DMS79 treated with DMSO at 0.1 percent for 48 hours (cell line): ENCODE data around the gene TEPSIN.
A peak's percentile ranks its signal among the peaks of the same experiment; 100 is the strongest.
"Not testable (repeated sequence)": the region's sequence is repeated elsewhere in the genome, so short reads cannot be mapped to it uniquely, and the experiment has no call there.

Source experiments
- DNase-seq: peaks from one replicate; lab custom pipeline; 2025; lab: John Stamatoyannopoulos, UW

TEPSIN gene

DNA sequence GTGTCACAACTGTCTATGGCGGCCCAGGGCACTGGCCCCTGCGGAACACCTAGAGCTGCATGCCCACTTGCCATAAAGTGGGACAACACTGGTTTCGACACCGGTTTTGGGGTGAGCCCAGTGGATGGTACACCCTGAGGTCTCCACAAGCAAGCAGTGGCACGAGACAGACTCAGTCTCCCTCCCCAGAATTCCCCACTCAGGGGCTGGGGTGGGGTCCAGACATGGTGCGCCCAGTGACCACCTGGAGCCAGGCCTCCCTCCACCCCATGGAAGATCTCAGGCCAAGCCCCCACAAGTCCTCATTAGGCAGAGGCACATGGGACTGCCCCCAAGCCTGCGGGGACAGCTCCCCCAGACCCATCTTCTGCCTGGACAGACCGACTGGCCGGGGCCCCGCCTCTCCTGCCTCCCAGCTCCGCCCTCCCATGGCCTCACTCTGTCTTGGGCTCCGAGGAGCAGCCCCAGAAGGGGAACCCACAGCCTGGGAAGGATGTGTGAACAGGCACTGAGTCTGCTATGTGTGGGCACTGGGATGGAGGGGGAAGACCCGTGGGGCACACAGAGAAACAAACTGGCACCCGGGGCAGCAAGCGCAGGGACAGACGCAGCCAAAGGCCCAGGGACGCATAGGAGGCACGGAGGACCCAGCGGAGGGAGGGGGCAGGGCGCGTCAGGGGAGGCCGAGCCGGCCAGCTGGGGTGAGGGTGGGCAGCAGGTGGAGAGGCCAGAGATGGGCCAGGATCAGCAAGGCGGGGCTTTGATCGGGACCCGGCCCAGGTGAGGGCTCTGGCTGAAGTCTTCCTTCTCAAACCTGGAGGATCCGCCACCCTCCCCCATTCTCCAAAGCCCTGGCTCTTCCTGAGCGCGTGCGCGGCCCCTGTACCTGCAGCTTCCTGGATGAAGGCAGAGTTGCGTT is 2.8 kb downstream of the TEPSIN start:
- no peak for DNase-seq

DNA sequence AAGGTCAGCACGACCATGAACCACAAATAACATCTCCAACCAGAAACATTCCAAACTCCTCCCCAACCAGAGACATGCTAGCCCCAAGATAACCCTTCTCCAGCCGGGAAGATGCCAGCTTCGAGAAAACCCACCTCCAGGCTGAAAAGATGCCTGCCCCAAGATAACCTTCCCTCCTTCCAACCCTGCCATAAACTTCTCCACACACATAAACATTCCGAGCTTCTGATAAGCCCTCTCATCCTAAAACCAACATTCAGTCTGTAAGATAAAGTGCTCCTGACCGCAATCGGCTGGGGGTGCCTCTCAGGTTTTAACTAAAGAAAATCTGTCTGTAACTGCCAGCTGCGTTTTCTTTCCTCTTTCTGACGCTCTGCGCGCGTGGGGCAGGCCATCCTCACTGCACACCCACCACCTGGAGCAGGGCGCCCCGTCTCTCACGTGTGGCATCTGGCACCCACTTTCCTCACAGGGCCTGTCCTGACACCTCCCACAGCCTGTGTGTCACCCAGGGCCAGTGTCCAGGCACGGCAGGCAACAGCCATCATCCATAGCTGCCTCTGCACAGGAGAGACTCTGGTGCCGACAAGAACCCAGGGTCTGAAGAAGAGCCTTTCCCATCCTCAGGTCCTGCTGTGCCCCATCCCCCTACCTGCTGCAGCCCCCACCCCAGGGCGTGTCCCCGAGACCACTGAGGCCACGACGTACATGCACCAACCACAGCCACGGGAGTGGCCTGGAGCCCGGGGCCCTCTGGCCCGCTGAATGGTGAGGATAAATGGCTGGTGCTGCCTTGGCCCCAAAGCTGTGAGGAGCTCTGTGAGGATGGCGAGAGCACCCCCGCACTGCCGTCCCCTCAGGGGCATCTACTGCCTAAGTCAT is 3.7 kb downstream of the TEPSIN start:
- DNase-seq, result no peak

DNA sequence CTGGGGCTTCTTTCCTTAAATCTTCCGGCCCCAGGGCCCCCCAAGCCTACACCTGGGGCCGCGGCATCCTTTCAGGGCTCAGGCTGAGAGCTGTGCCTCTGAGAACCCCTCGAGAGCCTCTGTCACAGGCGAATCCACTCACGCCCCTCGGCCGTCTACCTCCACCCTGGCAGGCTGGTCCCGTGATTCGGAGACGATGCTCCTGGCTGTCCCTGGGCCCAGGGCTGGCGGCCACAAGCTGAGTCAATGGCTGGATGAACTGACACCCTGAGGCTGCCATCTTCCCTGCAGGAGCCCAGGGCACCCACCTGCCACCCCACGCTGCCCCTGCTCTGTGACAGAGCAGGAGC is 4.4 kb downstream of the TEPSIN start:
- DNase-seq, result no peak

DNA sequence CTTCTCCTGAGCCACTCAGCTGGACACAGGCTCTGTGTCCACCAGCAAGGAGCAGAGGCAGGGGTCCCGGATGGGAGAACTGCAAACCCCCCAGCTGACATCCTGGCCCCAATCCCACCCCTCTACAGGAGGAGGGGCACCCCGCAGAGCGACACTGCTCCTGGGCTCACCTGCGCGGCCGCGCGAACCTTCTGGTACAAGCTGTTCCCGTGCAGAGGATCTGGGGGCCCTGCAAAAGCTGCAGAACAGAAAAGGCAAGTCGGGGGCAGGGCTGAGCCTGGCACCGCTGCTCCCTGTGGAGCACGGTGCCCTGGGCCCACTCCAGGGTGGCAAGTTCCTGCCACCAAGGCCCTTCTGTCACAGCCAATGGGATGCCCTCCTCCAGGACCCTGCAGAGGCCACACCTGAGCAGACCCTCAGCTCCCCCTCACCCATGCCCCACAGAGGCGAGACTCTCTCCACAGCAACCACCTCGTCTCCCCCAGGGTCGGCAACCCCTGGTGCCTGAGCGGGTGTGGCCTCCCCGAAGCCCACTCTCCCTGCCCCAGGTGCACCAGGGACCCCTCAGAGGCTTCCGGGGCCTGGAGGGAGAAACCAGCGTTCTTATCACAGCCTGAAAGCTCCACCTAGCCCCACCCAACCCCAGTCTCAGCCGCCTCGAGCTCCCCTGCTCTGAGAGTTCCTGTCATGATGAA is 4.9 kb downstream of the TEPSIN start:
- no peak for DNase-seq

DNA sequence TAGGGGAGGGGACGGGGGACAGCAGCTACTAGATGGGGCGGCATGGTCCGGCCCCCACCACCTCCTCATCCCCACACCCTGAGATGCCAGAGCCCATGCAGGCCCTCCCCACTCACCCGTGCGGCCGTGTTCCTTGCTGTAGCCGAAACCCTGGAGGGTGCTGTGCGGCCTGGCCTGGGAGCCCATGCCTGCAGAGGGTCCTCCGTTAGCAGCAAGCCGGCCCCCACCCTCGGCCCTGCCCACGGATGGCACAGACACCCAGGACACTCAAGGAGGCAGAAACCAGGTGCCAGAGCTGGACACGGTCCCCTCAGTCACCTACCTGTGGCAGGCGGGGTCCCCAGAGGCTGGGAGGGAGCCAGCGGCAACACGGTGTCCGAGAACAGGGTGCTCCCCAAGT is 5.5 kb downstream of the TEPSIN start:
- DNase-seq, result no peak

GRCh38 chr17:81232616-81233241 is 6.1 kb downstream of the TEPSIN start:
- DNase-seq, result no peak

GRCh38 chr17:81231766-81232581 is 6.9 kb downstream of the TEPSIN start:
- DNase-seq, result no peak

GRCh38 chr17:81231121-81231645 is 7.7 kb downstream of the TEPSIN start:
- no peak for DNase-seq

- no peak for DNase-seq
Observed at GRCh38 chr17:81230043-81230820, 8.6 kb downstream of the TEPSIN start.

DNA sequence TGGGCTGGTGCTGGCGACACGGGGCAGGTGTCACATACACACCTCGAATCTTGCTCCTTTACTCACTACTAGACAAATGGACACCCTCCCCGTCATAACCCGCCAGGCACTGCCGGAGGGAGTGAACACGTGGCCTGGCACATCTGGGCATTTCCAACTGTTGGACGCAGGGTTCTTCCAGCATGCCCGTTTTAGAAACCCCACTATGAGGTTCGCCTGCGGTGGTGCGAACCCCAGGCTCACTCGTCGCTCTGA is 9.3 kb downstream of the TEPSIN start:
- DNase-seq, result no peak

DNA sequence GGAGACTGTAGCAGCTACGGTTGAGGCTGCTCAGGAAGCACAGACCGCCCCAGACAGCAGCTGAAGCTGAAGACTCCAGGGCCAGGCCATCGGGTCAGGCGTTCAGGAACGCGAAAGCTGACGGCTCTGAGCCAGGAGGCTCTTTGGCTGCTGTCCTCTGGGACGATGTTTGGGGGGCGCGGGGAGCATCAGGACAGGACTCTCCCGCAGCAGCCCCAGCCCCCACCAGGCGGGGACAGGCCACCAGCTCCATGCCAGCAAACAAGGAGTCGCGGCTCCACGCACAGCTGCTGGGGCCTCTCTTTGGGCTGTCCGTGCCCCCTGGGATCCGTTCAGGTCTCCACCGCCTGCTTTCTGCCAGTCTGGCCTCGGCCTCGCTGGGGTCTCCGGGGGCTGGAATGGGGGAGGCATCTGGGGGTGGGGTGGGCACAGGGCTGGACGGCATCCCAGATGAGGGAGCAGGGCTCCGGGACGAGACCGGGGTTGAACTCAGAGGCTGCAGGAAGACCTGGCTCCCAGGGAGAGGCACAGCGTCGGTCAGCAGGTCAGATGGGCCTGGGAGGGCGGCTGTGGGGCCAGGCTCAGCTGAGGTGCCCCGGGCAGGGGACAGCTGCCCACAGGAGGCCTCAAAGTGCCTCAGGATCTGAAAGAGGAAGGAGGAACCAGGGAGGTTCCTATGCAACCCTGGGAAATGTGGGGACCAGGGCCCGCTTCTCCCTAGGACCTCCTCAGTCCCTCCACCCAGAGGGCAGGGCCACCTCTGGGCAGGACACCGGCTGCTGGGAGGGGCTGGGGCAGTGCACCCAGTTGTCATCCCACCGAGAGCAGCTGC is 9.8 kb downstream of the TEPSIN start:
- DNase-seq, result no peak

DNA sequence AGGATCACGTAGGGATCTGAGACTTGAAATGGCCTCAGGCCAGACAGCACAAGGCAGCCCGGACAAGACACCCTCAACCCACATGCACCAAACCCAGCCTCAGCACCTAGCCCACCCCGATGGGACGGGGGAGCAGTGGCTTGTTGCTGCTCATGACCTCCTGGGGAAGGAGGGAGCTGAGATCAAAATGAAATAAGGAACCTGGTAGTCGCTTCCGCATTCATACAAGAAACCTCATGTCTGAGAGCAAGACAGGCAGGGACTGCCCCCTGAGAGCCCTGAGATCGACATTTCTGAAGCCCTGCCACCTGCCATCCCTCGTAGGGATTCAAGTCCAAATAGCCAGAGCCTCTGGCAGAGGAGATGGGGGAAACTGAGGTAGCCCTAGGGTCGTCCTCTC is 10.4 kb downstream of the TEPSIN start:
- DNase-seq, result no peak

DNA sequence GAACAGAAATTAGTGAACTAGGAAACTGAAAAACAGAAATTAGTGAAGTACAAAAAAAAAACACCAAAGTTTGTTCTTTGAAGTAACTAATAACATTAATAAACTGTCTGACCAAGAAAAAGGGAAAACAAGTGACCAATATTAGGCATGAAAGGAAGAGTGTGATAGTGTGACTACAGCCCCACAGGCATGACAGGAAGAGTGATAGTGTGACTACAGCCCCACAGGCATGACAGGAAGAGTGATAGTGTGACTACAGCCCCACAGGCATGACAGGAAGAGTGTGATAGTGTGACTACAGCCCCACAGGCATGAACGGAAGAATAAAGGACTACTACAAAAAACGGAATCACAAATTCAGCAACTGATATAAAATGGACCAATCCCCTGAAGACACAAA is 11.2 kb downstream of the TEPSIN start:
- DNase-seq, result not testable (repeated sequence)

- DNase-seq, result no peak
Observed at GRCh38 chr17:81223762-81224130, 15.1 kb downstream of the TEPSIN start.

DNA sequence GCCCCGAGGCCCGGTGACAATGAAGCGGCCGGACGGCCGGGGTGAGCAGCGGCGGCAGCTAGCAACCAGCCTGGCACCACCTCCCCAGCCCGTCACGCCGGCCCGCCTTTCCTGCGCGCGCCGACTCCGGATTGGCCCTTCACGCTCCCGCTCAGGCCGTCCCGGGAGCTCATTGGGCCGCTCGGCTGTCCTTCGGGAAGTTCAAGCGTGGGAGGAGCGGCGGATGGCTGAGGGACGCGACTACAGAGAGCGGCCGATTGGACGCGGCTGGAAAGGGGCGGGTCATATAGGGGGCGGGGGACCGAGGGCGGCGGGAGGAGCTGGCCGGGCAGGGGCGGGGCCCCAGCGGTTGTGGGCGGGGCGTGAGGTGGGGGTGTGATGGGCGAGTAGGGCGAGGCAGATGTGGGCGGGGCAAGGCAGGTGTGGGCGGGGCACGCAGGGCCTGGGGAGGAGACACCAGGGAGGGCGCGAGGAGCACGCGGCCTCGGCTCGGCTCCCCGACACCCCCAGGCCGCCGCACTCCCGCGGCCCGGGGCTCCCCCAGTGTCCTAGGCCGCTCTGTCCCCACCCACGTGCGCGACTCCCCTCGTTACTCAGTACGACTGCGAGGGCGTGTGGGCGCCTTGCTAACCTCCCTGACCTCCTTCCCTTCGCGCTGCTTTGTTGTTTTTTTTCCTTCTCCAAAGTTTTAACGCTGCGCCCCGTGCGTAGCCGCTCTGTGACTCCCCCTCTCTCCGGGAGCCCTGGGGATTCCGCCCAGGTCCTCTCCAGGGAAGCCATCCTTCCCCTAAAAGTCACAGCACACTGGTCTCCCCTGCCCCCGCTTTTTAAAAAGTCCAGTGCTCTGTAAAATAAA is 15.7 kb downstream of the TEPSIN start, which contains the start of gene CEP131:
Gene CEP131, minus strand, starts transcription at position 60 of the 856 bp plus-strand sequence. CDS start 2,909 bp downstream, outside the sequence.
- peak; percentile 80 for DNase-seq

DNA sequence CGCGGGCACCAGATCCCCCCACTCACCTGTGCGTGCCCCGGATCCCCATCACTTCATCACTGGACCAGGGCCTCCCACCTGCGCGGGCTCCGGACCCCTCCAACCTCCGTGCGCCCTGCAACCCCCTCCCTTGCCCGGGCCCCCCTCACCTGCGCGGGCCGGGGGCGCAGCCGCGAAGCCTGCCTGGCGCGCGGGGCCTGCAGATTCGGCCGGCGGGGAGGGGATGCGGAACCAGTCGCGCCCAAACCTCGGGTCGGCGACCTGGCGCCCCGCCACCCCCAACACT is 16.3 kb downstream of the TEPSIN start:
- no peak for DNase-seq

DNA sequence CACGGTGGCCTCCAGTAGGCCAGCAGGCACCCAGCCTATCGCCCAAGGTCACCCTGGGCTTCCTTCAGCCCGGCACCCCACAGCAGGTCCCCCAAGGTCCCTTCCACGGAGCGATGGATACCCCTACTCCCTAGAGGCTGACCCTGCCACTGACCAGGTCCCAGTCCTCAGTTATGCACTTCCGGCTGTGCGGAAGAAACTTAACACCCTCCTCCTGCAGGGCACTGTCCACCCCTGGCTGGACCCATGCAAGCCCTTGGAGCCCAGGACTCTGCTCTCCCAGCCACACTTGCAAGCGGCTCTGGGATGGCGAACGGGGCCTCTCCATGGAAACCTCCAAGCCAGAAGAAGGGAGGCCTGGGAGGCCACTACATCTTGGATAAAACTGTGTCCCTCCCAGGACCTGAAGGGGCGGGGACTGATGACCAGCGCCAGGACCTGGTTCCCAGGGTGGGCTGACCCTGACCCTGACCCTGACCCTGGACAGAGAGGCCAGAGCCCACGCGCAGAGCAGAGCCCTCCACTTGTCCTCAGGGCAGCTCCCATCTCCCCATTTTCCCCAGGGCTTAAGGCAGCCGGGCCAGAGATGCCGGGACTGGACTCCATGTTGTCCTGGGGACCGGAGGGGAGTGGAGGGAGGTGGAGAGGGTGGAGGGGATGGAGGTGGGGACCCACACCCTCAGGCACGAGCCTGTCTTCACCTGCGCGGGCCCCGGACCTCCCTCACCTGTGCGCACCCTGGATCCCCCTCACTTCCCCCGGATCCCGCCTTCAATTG is 16.8 kb downstream of the TEPSIN start:
- no peak for DNase-seq

GRCh38 chr17:81221371-81221841 is 17.4 kb downstream of the TEPSIN start:
- no peak for DNase-seq
